GM23338 (cell line): ENCODE data around the gene CCL17.

Experiments
- CREB1 ChIP-seq: fragments of 250-450 bp; sonication (Bioruptor Pico); IDR thresholded peaks from 2 replicates; pipeline ENCODE4 v1.5.0; 2020; ENCODE audit warnings: low read depth, mild to moderate bottlenecking, moderate library complexity
- CTCF ChIP-seq, 2 experiments: fragments of 200-600 bp in 1 of 2; sonication (generic) in 1 of 2; conservative IDR thresholded peaks; 2 replicates each; pipeline versions ENCODE4 v1.5.1 to v1.6.1; 2016 to 2017; ENCODE audit warnings: antibody characterized with exemption in 2 of 2, low read depth in 2 of 2, mild to moderate bottlenecking in 2 of 2, moderate library complexity in 1 of 2
- JUNB ChIP-seq: IDR thresholded peaks from one replicate; pipeline ENCODE4 v1.6.1; 2016; ENCODE audit warnings: antibody characterized with exemption; ENCODE audit not compliant: unreplicated experiment
- POLR2AphosphoS5 ChIP-seq: IDR thresholded peaks from 2 replicates; pipeline ENCODE4 v1.6.1; 2016; ENCODE audit warnings: antibody characterized with exemption, low read depth
- STAT1 ChIP-seq: IDR thresholded peaks from one replicate; pipeline ENCODE4 v1.6.1; 2016; ENCODE audit warnings: antibody characterized with exemption; ENCODE audit not compliant: unreplicated experiment

GRCh38 chr16:57367116-57367752 is 37.3 kb upstream of the CCL17 start:
- TF ChIP-seq CREB1 (no peak), CTCF (conservative IDR thresholded peaks at IDR 0.05; ENCODE audit: low read depth in 2 of 2) (no peak), STAT1 (no peak), POLR2AphosphoS5 (no peak), JUNB (no peak)
